ENCODE measurements around the gene CHD1.

CHD1 gene

DNA sequence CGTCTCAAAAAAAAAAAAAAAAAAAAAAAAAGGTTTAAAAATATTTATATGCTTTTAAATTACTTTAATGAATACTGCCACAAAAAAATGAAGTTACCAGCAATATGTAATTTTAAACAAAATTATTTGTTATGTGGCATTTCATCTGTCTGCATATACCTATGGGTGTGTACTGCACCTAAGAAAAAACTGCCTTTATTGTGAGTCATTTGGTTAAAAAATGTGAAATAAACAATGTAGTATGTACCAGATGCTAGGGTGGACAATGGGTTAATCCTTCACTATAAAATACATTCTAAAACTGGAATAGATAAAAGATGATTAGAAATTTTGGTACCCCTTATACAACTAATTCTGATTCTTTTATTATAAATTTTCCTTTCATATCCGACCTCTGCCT lies 12.3 kb downstream of the CHD1 start:
- no peaks in the 10 kb centered on the region for H3K9me2 ChIP-seq (replicated peaks; ENCODE audit: low read depth, low read length)
- H3K36me3 ChIP-seq (ENCODE audit: insufficient read depth, low read length), result peaks cover 9% of the 10 kb centered on the region; the same call in 1 of the 2 replicates
- TF ChIP-seq EZH2phosphoT487 (IDR thresholded peaks at IDR 0.05; ENCODE audit: borderline replicate concordance), result no peak
- TF ChIP-seq, protein P1, sequence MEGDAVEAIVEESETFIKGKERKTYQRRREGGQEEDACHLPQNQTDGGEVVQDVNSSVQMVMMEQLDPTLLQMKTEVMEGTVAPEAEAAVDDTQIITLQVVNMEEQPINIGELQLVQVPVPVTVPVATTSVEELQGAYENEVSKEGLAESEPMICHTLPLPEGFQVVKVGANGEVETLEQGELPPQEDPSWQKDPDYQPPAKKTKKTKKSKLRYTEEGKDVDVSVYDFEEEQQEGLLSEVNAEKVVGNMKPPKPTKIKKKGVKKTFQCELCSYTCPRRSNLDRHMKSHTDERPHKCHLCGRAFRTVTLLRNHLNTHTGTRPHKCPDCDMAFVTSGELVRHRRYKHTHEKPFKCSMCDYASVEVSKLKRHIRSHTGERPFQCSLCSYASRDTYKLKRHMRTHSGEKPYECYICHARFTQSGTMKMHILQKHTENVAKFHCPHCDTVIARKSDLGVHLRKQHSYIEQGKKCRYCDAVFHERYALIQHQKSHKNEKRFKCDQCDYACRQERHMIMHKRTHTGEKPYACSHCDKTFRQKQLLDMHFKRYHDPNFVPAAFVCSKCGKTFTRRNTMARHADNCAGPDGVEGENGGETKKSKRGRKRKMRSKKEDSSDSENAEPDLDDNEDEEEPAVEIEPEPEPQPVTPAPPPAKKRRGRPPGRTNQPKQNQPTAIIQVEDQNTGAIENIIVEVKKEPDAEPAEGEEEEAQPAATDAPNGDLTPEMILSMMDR (conservative IDR thresholded peaks at IDR 0.05; ENCODE audit: low read length), result no peak
- no peak overlapping the region for H3K4me2 ChIP-seq (ENCODE audit: low read depth, low read length, poor library complexity, severe bottlenecking)
- H3K27me3 ChIP-seq (ENCODE audit: insufficient read depth, low read length, poor library complexity, severe bottlenecking), result no peaks in the 10 kb centered on the region
- peaks cover 3% of the 10 kb centered on the region for H3K4me1 ChIP-seq (ENCODE audit: insufficient read depth, low read length, poor library complexity, severe bottlenecking)
- H2AFZ ChIP-seq (ENCODE audit: low read length), result no peak overlapping the region
- no peaks in the 10 kb centered on the region for H3F3A ChIP-seq (ENCODE audit: low read depth)
- H3K9me3 ChIP-seq (ENCODE audit: insufficient read depth, low read depth, low read length), result no peaks in the 10 kb centered on the region
- H4K20me1 ChIP-seq (ENCODE audit: insufficient read depth, low read length, poor library complexity, severe bottlenecking), result peaks cover 37% of the 10 kb centered on the region
- H3K9ac ChIP-seq (ENCODE audit: low read depth, low read length, poor library complexity, severe bottlenecking), result no peak overlapping the region
- H3K79me2 ChIP-seq (ENCODE audit: insufficient read depth, low read length), result peaks cover 86% of the 10 kb centered on the region
- no peak overlapping the region for H3K4me3 ChIP-seq (ENCODE audit: low read length, poor library complexity, severe bottlenecking)

- Histone ChIP-seq H3K4me2 (ENCODE audit: low read depth, low read length, poor library complexity, severe bottlenecking) (no peak overlapping the region), H4K20me1 (ENCODE audit: insufficient read depth, low read length, poor library complexity, severe bottlenecking) (peaks cover 31% of the 10 kb centered on the region), H3K4me3 (ENCODE audit: low read length, poor library complexity, severe bottlenecking) (no peak overlapping the region), H3K27me3 (ENCODE audit: insufficient read depth, low read length, poor library complexity, severe bottlenecking) (no peaks in the 10 kb centered on the region), H3K4me1 (ENCODE audit: insufficient read depth, low read length, poor library complexity, severe bottlenecking) (peaks cover 3% of the 10 kb centered on the region), H3F3A (ENCODE audit: low read depth) (no peaks in the 10 kb centered on the region), H3K36me3 (ENCODE audit: insufficient read depth, low read length) (peaks cover 10% of the 10 kb centered on the region; the same call in 1 of the 2 replicates), H3K79me2 (ENCODE audit: insufficient read depth, low read length) (peaks cover 83% of the 10 kb centered on the region), H3K9me3 (ENCODE audit: insufficient read depth, low read depth, low read length) (no peaks in the 10 kb centered on the region), H3K9me2 (replicated peaks; ENCODE audit: low read depth, low read length) (no peaks in the 10 kb centered on the region), H2AFZ (ENCODE audit: low read length) (no peak overlapping the region), H3K9ac (ENCODE audit: low read depth, low read length, poor library complexity, severe bottlenecking) (no peak overlapping the region)
- no peak for TF ChIP-seq EZH2phosphoT487 (IDR thresholded peaks at IDR 0.05; ENCODE audit: borderline replicate concordance)
- TF ChIP-seq, protein P1 (conservative IDR thresholded peaks at IDR 0.05; ENCODE audit: low read length), result no peak
These were observed 14.9 kb downstream of the CHD1 start for GRCh38 chr5:98913911-98914310.

GRCh38 chr5:98911280-98912040 lies 17.3 kb downstream of the CHD1 start:
- Histone ChIP-seq H3K27me3 (ENCODE audit: insufficient read depth, low read length, poor library complexity, severe bottlenecking) (no peaks in the 10 kb centered on the region), H2AFZ (ENCODE audit: low read length) (no peak overlapping the region), H4K20me1 (ENCODE audit: insufficient read depth, low read length, poor library complexity, severe bottlenecking) (peaks cover 37% of the 10 kb centered on the region), H3K79me2 (ENCODE audit: insufficient read depth, low read length) (peaks cover 74% of the 10 kb centered on the region), H3K36me3 (ENCODE audit: insufficient read depth, low read length) (peaks cover 10% of the 10 kb centered on the region; the same call in 1 of the 2 replicates), H3K4me2 (ENCODE audit: low read depth, low read length, poor library complexity, severe bottlenecking) (no peak overlapping the region), H3K4me1 (ENCODE audit: insufficient read depth, low read length, poor library complexity, severe bottlenecking) (no peaks in the 10 kb centered on the region), H3K9ac (ENCODE audit: low read depth, low read length, poor library complexity, severe bottlenecking) (no peak overlapping the region), H3K9me2 (replicated peaks; ENCODE audit: low read depth, low read length) (no peaks in the 10 kb centered on the region), H3K4me3 (ENCODE audit: low read length, poor library complexity, severe bottlenecking) (no peak overlapping the region), H3F3A (ENCODE audit: low read depth) (no peaks in the 10 kb centered on the region), H3K9me3 (ENCODE audit: insufficient read depth, low read depth, low read length) (no peaks in the 10 kb centered on the region)
- no peak for TF ChIP-seq EZH2phosphoT487 (IDR thresholded peaks at IDR 0.05; ENCODE audit: borderline replicate concordance)
- TF ChIP-seq, protein P1 (conservative IDR thresholded peaks at IDR 0.05; ENCODE audit: low read length), result no peak
